Lower lobe of right lung (tissue), 2 donors: ENCODE measurements around the gene VAV2. TPM values are rescaled to one million over a fixed set of nuclear protein-coding genes. Genes with fewer than 3 reads are reported as not detected.

Experiments used
- ATAC-seq, 2 donors: fragments of 200-7000 bp; cut with Tn5 transposase; one replicate each; pipeline ENCODE4 v1.9.1; 2020 to 2022; ENCODE audit warnings: mild to moderate bottlenecking in 2 of 2, moderate library complexity in 2 of 2
- DNase-seq: peaks from one replicate; pipeline ENCODE4 v3.0.0-alpha.2; 2020
- H3K27ac ChIP-seq: fragments of 200-600 bp; one replicate; pipeline ENCODE4 v1.8.0; 2022
- H3K27me3 ChIP-seq: fragments of 200-600 bp; one replicate; pipeline ENCODE4 v1.8.0; 2022; ENCODE audit warnings: low read depth
- H3K36me3 ChIP-seq: fragments of 200-600 bp; one replicate; pipeline ENCODE4 v1.8.0; 2022; ENCODE audit warnings: mild to moderate bottlenecking
- H3K4me1 ChIP-seq: fragments of 200-600 bp; one replicate; pipeline ENCODE4 v1.8.0; 2022
- H3K4me3 ChIP-seq: fragments of 200-600 bp; one replicate; pipeline ENCODE4 v1.8.0; 2022; ENCODE audit warnings: mild to moderate bottlenecking
- H3K9me3 ChIP-seq: fragments of 200-600 bp; one replicate; pipeline ENCODE4 v1.8.0; 2022
- CTCF ChIP-seq: fragments of 200-600 bp; IDR thresholded peaks from one replicate; pipeline ENCODE4 v1.8.0; 2022; ENCODE audit warnings: antibody characterized with exemption, mild to moderate bottlenecking
- intact Hi-C: fragments of 100-400 bp; cut with DNase I; formaldehyde crosslinking; loops from one replicate; pipeline ENCODE4 v1.11.0; 2022
- total RNA-seq: library from RNA; stranded (reverse); fragmentation: NEBNext Ultra II Directional; extraction: Animal tissue kit (Norgen Biotek cat#: 25700); gene quantifications from one replicate; pipeline ENCODE4 v1.2.1, GENCODE V29; 2021
- donor health status: DM: no; HTN: yes; CAD: no; lungs with severe emphysema.

The VAV2 gene
- total RNA-seq, 1 donor from 2014 or later = 26.9 TPM

- intact Hi-C loops = no loop called here
- ATAC-seq (peak in 1 of 2 donors; percentile 6), DNase-seq (peak; percentile 44)
- H3K36me3 ChIP-seq = peaks cover 57% of the 10 kb centered on the region
- no peaks in the 10 kb centered on the region for H3K4me1 ChIP-seq
- no peak for TF ChIP-seq CTCF
- peaks cover 16% of the 10 kb centered on the region for H3K9me3 ChIP-seq
- no peak overlapping the region for H3K4me3 ChIP-seq
- H3K27ac ChIP-seq = no peak overlapping the region
- no peaks in the 10 kb centered on the region for H3K27me3 ChIP-seq
Measured at GRCh38 chr9:133770076-133770777, 221.9 kb downstream of the VAV2 start.

- intact Hi-C loops = no loop called here
- H3K4me3 ChIP-seq = no peak overlapping the region
- DNase-seq = peak; percentile 35
- ATAC-seq = peak; percentile 16 to 18
- no peak overlapping the region for H3K27ac ChIP-seq
- H3K9me3 ChIP-seq = peaks cover 16% of the 10 kb centered on the region
- peaks cover 50% of the 10 kb centered on the region for H3K36me3 ChIP-seq
- no peaks in the 10 kb centered on the region for H3K27me3 ChIP-seq
- TF ChIP-seq CTCF = no peak
- no peaks in the 10 kb centered on the region for H3K4me1 ChIP-seq
Measured at GRCh38 chr9:133769511-133770075, 222.5 kb downstream of the VAV2 start.

GRCh38 chr9:133768859-133769510, 223.1 kb downstream of the VAV2 start:
- no peak overlapping the region for H3K27ac ChIP-seq
- ATAC-seq (peak; percentile 28 to 29), DNase-seq (peak; percentile 39)
- H3K27me3 ChIP-seq = no peaks in the 10 kb centered on the region
- intact Hi-C loops = no loop called here
- H3K4me1 ChIP-seq = no peaks in the 10 kb centered on the region
- peaks cover 11% of the 10 kb centered on the region for H3K9me3 ChIP-seq
- H3K36me3 ChIP-seq = peaks cover 44% of the 10 kb centered on the region
- no peak overlapping the region for H3K4me3 ChIP-seq
- TF ChIP-seq CTCF = no peak

GRCh38 chr9:133768371-133768858, 223.7 kb downstream of the VAV2 start:
- Histone ChIP-seq H3K4me1 (no peaks in the 10 kb centered on the region), H3K27me3 (no peaks in the 10 kb centered on the region), H3K4me3 (no peak overlapping the region), H3K9me3 (peaks cover 11% of the 10 kb centered on the region), H3K36me3 (peaks cover 43% of the 10 kb centered on the region), H3K27ac (no peak overlapping the region)
- DNase-seq = peak; percentile 42
- intact Hi-C loops = no loop called here
- TF ChIP-seq CTCF = no peak
- no peak for ATAC-seq

GRCh38 chr9:133767625-133768024, 224.5 kb downstream of the VAV2 start:
- intact Hi-C loops = no loop called here
- Histone ChIP-seq H3K36me3 (peaks cover 51% of the 10 kb centered on the region), H3K4me1 (no peaks in the 10 kb centered on the region), H3K27ac (no peak overlapping the region), H3K27me3 (no peaks in the 10 kb centered on the region), H3K4me3 (no peak overlapping the region), H3K9me3 (peaks cover 11% of the 10 kb centered on the region)
- ATAC-seq (no peak), DNase-seq (peak; percentile 21)
- TF ChIP-seq CTCF = no peak
